K562 (cell line): Measurements from ENCODE around the gene SETD7. TPM values are rescaled to one million over a fixed set of nuclear protein-coding genes. Genes with fewer than 3 reads are reported as not detected.

Experiments used
- ATAC-seq: fragments of 200-7000 bp; cut with Tn5 transposase; 3 replicates; pipeline ENCODE4 v1.9.1; 2020; ENCODE audit warnings: moderate library complexity
- BruUV-seq: library from RNA; stranded (reverse); fragments of 400-500 nt; replicated peaks from 2 replicates; lab custom pipeline; 2021; lab: Mats Ljungman, UMichigan
- CTCF ChIA-PET: fragments of 300-600 bp; formaldehyde crosslinking; extraction: SDS; loops from one replicate; lab custom pipeline; 2021; ENCODE audit warnings: low intra/inter-chr PET ratio; lab: Yijun Ruan, JAX
- POLR2A ChIA-PET: fragments of 300-600, 350-650 bp; sonication (Branson Sonifier 250); formaldehyde crosslinking; extraction: SDS; loops from one replicate; lab custom pipeline; 2021; ENCODE audit warnings: antibody characterized with exemption, inconsistent platforms; lab: Yijun Ruan, JAX
- DNase-seq, 4 experiments: peaks; one replicate each; pipeline versions ENCODE4 v3.0.0 to v3.0.0-alpha.2; 2011 to 2018; ENCODE audit warnings: low spot score in 3 of 4, mixed read lengths in 3 of 4; ENCODE audit errors: extremely low read depth in 1 of 4
- FAIRE-seq: peaks from 2 replicates; lab custom pipeline; 2011; peaks lifted over from hg19 to GRCh38; lab: Jason Lieb, UNC
- H2AFZ ChIP-seq: 2 replicates; pipeline ENCODE4 v1.6.0; 2011; ENCODE audit warnings: low read depth, low read length, control low read depth, inconsistent platforms
- H3K27ac ChIP-seq: fragments of 200-600 bp; 3 replicates; pipeline ENCODE4 v1.8.0; 2011; ENCODE audit warnings: low read depth, mild to moderate bottlenecking, control low read depth, inconsistent platforms, low read length, moderate library complexity, mixed read lengths; ENCODE audit errors: extremely low read depth
- H3K27me3 ChIP-seq, 2 experiments: fragments of 300-600 bp in 1 of 2; 2 replicates in 1 of 2; 3 replicates in 1 of 2; pipeline versions ENCODE4 v1.6.0 to v1.8.0; 2011; ENCODE audit warnings: inconsistent platforms in 2 of 2, low read length in 2 of 2, mild to moderate bottlenecking in 1 of 2, mixed read lengths in 1 of 2, moderate library complexity in 1 of 2; ENCODE audit not compliant: control insufficient read depth in 2 of 2, insufficient read depth in 2 of 2
- H3K36me3 ChIP-seq: fragments of 300-600 bp; 3 replicates; pipeline ENCODE4 v1.8.0; 2011; ENCODE audit warnings: mild to moderate bottlenecking, low read length, inconsistent platforms; ENCODE audit not compliant: control insufficient read depth, insufficient read depth
- H3K4me1 ChIP-seq, 2 experiments: fragments of 200-600 bp in 1 of 2; replicated peaks in 1 of 2; 2 replicates in 1 of 2; 3 replicates in 1 of 2; pipeline versions ENCODE4 v1.5.1 to v1.8.0; 2011; ENCODE audit warnings: inconsistent platforms in 2 of 2, low read length in 2 of 2, mild to moderate bottlenecking in 1 of 2, mixed read lengths in 1 of 2, moderate library complexity in 1 of 2; ENCODE audit not compliant: control insufficient read depth in 2 of 2, insufficient read depth in 2 of 2
- H3K4me2 ChIP-seq: 2 replicates; pipeline ENCODE4 v1.6.1; 2011; ENCODE audit warnings: low read length, control low read depth, inconsistent platforms, mixed read lengths; ENCODE audit not compliant: insufficient read depth
- H3K4me3 ChIP-seq: fragments of 200-600 bp; sonication (generic), shearing (Covaris generic); 2 replicates; pipeline ENCODE4 v1.5.1; 2016; ENCODE audit warnings: control low read depth, inconsistent platforms
- H3K79me2 ChIP-seq: fragments of 200-600 bp; 3 replicates; pipeline ENCODE4 v1.8.0; 2011; ENCODE audit warnings: low read length, inconsistent platforms; ENCODE audit not compliant: control insufficient read depth, insufficient read depth
- H3K9ac ChIP-seq, 2 experiments: 2 replicates each; pipeline versions ENCODE4 v1.6.0 to v1.6.1; 2011; ENCODE audit warnings: low read depth in 2 of 2, low read length in 2 of 2, control low read depth in 1 of 2, inconsistent platforms in 1 of 2, mild to moderate bottlenecking in 1 of 2, mixed read lengths in 1 of 2; ENCODE audit not compliant: insufficient read depth in 1 of 2
- H3K9me1 ChIP-seq: one replicate; pipeline ENCODE4 v1.6.0; 2011; ENCODE audit warnings: inconsistent platforms, mild to moderate bottlenecking, low read length, moderate library complexity; ENCODE audit not compliant: control insufficient read depth, insufficient read depth
- H3K9me3 ChIP-seq: replicated peaks from 2 replicates; pipeline ENCODE4 v1.5.1; 2011; ENCODE audit warnings: low read depth, low read length, inconsistent platforms; ENCODE audit not compliant: control insufficient read depth, insufficient read depth
- H4K20me1 ChIP-seq: replicated peaks from 2 replicates; pipeline ENCODE4 v1.6.1; 2011; ENCODE audit warnings: low read length, inconsistent platforms, mixed read lengths; ENCODE audit not compliant: control insufficient read depth, insufficient read depth
- CBX8 ChIP-seq: fragments of 200-600 bp; sonication (generic); IDR thresholded peaks from 2 replicates; pipeline ENCODE4 v1.6.1; 2012; ENCODE audit warnings: borderline replicate concordance, mixed run types, low read depth, mild to moderate bottlenecking, moderate library complexity, mixed read lengths, low read length, control low read depth, inconsistent platforms; ENCODE audit not compliant: poor library complexity, severe bottlenecking; ENCODE audit errors: extremely low read depth
- ETV5 ChIP-seq: sonication (generic); formaldehyde crosslinking; IDR thresholded peaks from 2 replicates; pipeline ENCODE4 v1.4.0; 2020; ENCODE audit warnings: low read depth, mild to moderate bottlenecking, missing genetic modification reagents
- GATAD2A ChIP-seq: fragments of 450-650 bp; IDR thresholded peaks from 2 replicates; pipeline ENCODE4 v1.6.1; 2017
- MAFF ChIP-seq: IDR thresholded peaks from 2 replicates; pipeline ENCODE4 v1.6.1; 2012; ENCODE audit warnings: low read length, improper control_type of control experiment
- NR2C2 ChIP-seq, 2 experiments: fragments of 200-800 bp in 1 of 2; sonication (Bioruptor generic) in 1 of 2; sonication (generic) in 1 of 2; formaldehyde crosslinking in 1 of 2; IDR thresholded peaks; 2 replicates each; pipeline versions ENCODE4 v1.6.1 to v1.8.0; 2016 to 2022; ENCODE audit warnings: mild to moderate bottlenecking in 1 of 2, missing compliant biosample characterization in 1 of 2, missing genetic modification characterization in 1 of 2, missing genetic modification reagents in 1 of 2
- NR3C1 ChIP-seq: sonication (generic); formaldehyde crosslinking; IDR thresholded peaks from 2 replicates; pipeline ENCODE4 v1.8.1; 2022; ENCODE audit warnings: missing genetic modification reagents
- ZNF184 ChIP-seq: sonication (generic); formaldehyde crosslinking; IDR thresholded peaks from 2 replicates; pipeline ENCODE4 v1.5.0; 2020; ENCODE audit warnings: missing genetic modification reagents
- ZNF717 ChIP-seq: fragments of 250-450 bp; sonication (Bioruptor Pico); IDR thresholded peaks from 2 replicates; pipeline ENCODE4 v1.5.0; 2021
- WGBS: fragments of 100-300 bp; shearing (Covaris generic); methylation state at CpG from one replicate; pipeline ENCODE4 v1.1.6; 2016; ENCODE audit warnings: low coverage, mixed read lengths; ENCODE audit not compliant: insufficient coverage; ENCODE audit errors: missing lambda C conversion rate; 5-methylcytosine and 5-hydroxymethylcytosine counted together
- in situ Hi-C: fragments of 300-500 bp; cut with MboI; formaldehyde crosslinking; loops from 4 replicates; pipeline ENCODE4 v1.15.0; 2018; ENCODE audit warnings: inconsistent platforms, mixed read lengths
- intact Hi-C: fragments of 100-400 bp; cut with micrococcal nuclease; formaldehyde crosslinking; loops from 2 replicates; pipeline ENCODE4 v1.14.2; 2022
- polyA plus RNA-seq, 8 experiments: library from polyadenylated mRNA; depleted of rRNA in 4 of 8; stranded (reverse) in 5 of 8; unstranded in 3 of 8; fragments of >200 nt; fragmentation: Nextera tagmentation in 2 of 8; fragmentation: Illumina TruSeq in 1 of 8; extraction: Ambion mirVana in 2 of 8; extraction: Trizol in 1 of 8; gene quantifications; 2 replicates each; pipeline versions ENCODE4 v1.2.1 to v1.2.3, GENCODE V29; 2011 to 2014; ENCODE audit warnings: inconsistent platforms in 1 of 8, missing spikeins in 1 of 8
- total RNA-seq, 7 experiments: library from RNA; depleted of rRNA in 6 of 7; stranded (reverse); fragments of >200 nt in 6 of 7; fragmentation: Illumina TruSeq in 2 of 7; extraction: Trizol in 2 of 7; gene quantifications; 2 replicates each; pipeline versions ENCODE4 v1.2.1 to v1.2.3, GENCODE V29; 2011 to 2021; ENCODE audit warnings: low replicate concordance in 1 of 7
- TF ChIP-seq, protein P1 (sequence below): sonication (generic); formaldehyde crosslinking; IDR thresholded peaks from 2 replicates; pipeline ENCODE4 v1.8.0; 2022; ENCODE audit warnings: mild to moderate bottlenecking, missing genetic modification reagents

The SETD7 gene
- total and polyA plus RNA-seq, 9 of the 15 experiments (the other 6 are each of a cell fraction or from before 2014, with no cell fraction given) = 0.37 to 2.4 (median 1.7) TPM

DNA sequence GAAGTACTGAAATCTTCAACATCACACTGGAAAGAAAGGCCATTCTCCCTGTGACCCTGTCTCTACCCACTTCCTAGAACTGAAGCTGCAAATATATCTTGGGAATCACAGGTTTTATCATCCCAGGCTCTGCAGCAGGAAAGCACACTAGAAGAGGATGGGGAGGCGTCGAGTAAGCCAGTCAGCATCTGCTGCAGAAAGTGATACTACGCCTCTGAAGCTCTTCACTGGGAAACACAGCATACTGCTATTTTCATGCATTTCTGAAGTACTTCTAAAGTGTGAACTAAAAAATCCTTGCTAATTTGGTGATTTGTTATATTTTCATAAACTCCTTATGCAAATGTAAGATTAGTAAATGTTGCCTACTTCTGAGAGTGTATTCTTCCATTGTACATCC is 73.0 kb downstream of the SETD7 start:
- Histone ChIP-seq H3K9ac (no peak overlapping the region), H3K79me2 (no peaks in the 10 kb centered on the region), H3K27ac (no peak overlapping the region), H3K27me3 (peaks cover 2 to 6% of the 10 kb centered on the region in 2 experiments; a peak in 3 of 5 replicates), H3K4me3 (no peak overlapping the region), H3K9me3 (no peaks in the 10 kb centered on the region), H3K4me2 (no peak overlapping the region), H2AFZ (no peak overlapping the region), H4K20me1 (no peaks in the 10 kb centered on the region), H3K9me1 (no peaks in the 10 kb centered on the region), H3K4me1 (peaks cover 0 to 4% of the 10 kb centered on the region in 2 experiments; a peak in 1 of 5 replicates), H3K36me3 (no peaks in the 10 kb centered on the region)
- in situ Hi-C loops (no loop called here), intact Hi-C loops (no loop called here)
- BruUV-seq = no TSS peak
- DNase-seq (no peak), ATAC-seq (no peak), FAIRE-seq (no peak)
- ChIA-PET CTCF (no interaction called here), POLR2A (no interaction called here)
- TF ChIP-seq CBX8 (no peak), ZNF717 (no peak), NR3C1 (CRISPR knock-in tag) (no peak), MAFF (no peak), GATAD2A (no peak), ZNF184 (CRISPR knock-in tag) (no peak), ETV5 (CRISPR knock-in tag) (no peak), NR2C2 (CRISPR knock-in tag; IDR thresholded peaks at IDR 0.05) (no peak), NR2C2 (tag; IDR thresholded peaks at IDR 0.05) (no peak)
- TF ChIP-seq, protein P1, sequence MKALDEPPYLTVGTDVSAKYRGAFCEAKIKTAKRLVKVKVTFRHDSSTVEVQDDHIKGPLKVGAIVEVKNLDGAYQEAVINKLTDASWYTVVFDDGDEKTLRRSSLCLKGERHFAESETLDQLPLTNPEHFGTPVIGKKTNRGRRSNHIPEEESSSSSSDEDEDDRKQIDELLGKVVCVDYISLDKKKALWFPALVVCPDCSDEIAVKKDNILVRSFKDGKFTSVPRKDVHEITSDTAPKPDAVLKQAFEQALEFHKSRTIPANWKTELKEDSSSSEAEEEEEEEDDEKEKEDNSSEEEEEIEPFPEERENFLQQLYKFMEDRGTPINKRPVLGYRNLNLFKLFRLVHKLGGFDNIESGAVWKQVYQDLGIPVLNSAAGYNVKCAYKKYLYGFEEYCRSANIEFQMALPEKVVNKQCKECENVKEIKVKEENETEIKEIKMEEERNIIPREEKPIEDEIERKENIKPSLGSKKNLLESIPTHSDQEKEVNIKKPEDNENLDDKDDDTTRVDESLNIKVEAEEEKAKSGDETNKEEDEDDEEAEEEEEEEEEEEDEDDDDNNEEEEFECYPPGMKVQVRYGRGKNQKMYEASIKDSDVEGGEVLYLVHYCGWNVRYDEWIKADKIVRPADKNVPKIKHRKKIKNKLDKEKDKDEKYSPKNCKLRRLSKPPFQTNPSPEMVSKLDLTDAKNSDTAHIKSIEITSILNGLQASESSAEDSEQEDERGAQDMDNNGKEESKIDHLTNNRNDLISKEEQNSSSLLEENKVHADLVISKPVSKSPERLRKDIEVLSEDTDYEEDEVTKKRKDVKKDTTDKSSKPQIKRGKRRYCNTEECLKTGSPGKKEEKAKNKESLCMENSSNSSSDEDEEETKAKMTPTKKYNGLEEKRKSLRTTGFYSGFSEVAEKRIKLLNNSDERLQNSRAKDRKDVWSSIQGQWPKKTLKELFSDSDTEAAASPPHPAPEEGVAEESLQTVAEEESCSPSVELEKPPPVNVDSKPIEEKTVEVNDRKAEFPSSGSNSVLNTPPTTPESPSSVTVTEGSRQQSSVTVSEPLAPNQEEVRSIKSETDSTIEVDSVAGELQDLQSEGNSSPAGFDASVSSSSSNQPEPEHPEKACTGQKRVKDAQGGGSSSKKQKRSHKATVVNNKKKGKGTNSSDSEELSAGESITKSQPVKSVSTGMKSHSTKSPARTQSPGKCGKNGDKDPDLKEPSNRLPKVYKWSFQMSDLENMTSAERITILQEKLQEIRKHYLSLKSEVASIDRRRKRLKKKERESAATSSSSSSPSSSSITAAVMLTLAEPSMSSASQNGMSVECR (CRISPR knock-in tag) = no peak
- 8% methylated on average over 3 of the region's 3 CpGs for WGBS
